Kidney (tissue), 14 donors: ENCODE measurements around the gene CUL2. TPM values are rescaled to one million over a fixed set of nuclear protein-coding genes. Genes with fewer than 3 reads are reported as not detected.
"Not testable (repeated sequence)": the region's sequence is repeated elsewhere in the genome, so short reads cannot be mapped to it uniquely, and the experiment has no call there.

Experiments used
- DNase-seq, 5 donors: peaks; one replicate each; pipeline ENCODE4 v3.0.0-alpha.2; 2013 to 2020
- FAIRE-seq: peaks from 2 replicates; lab custom pipeline; 2012; peaks lifted over from hg19 to GRCh38; lab: Jason Lieb, UNC
- H3K27ac ChIP-seq, 2 donors: one replicate each; pipeline ENCODE4 v1.7.0; 2013; ENCODE audit warnings: low read depth in 2 of 2, low read length in 2 of 2, inconsistent platforms in 1 of 2
- H3K27me3 ChIP-seq: one replicate; pipeline ENCODE4 v1.7.1; 2013; ENCODE audit warnings: low read length, inconsistent platforms; ENCODE audit not compliant: control insufficient read depth, insufficient read depth
- H3K36me3 ChIP-seq, 3 donors: one replicate each; pipeline versions ENCODE4 v1.7.0 to v1.7.1; 2013; ENCODE audit warnings: low read length in 3 of 3, control low read depth in 1 of 3, inconsistent platforms in 1 of 3; ENCODE audit not compliant: insufficient read depth in 3 of 3, control insufficient read depth in 2 of 3
- H3K4me1 ChIP-seq, 3 donors: one replicate each; pipeline versions ENCODE4 v1.7.0 to v1.7.1; 2013; ENCODE audit warnings: low read length in 3 of 3, inconsistent platforms in 1 of 3, low read depth in 1 of 3; ENCODE audit not compliant: control insufficient read depth in 2 of 3, insufficient read depth in 2 of 3
- H3K4me3 ChIP-seq, 3 donors: one replicate each; pipeline versions ENCODE4 v1.7.0 to v1.8.1; 2013; ENCODE audit warnings: low read length in 3 of 3, control low read depth in 1 of 3, inconsistent platforms in 1 of 3
- H3K9ac ChIP-seq, 3 donors: one replicate each; pipeline versions ENCODE4 v1.7.0 to v1.7.1; 2013; ENCODE audit warnings: low read length in 3 of 3, control low read depth in 1 of 3, inconsistent platforms in 1 of 3
- H3K9me3 ChIP-seq, 3 donors: one replicate each; pipeline versions ENCODE4 v1.7.0 to v1.7.1; 2013; ENCODE audit warnings: low read length in 3 of 3, control low read depth in 1 of 3, inconsistent platforms in 1 of 3; ENCODE audit not compliant: control insufficient read depth in 2 of 3, insufficient read depth in 1 of 3
- intact Hi-C: fragments of 100-400 bp; cut with DNase I; formaldehyde crosslinking; loops from one replicate; pipeline ENCODE4 v1.11.1; 2022
- polyA plus RNA-seq: library from polyadenylated mRNA; stranded (reverse); fragments of 350-450 nt; fragmentation: Illumina TruSeq; extraction: RNeasy Lipid Tissue Mini Kit (QIAGEN cat#74804); gene quantifications from one replicate; pipeline ENCODE4 v1.2.3, GENCODE V29; 2014; ENCODE audit warnings: low read depth, low replicate concordance; ENCODE audit not compliant: insufficient read depth
- total RNA-seq: library from RNA; stranded (reverse); fragmentation: NEBNext Ultra II Directional; extraction: Animal tissue kit (Norgen Biotek cat#: 25700); gene quantifications from one replicate; pipeline ENCODE4 v1.2.1, GENCODE V29; 2021
- TF ChIP-seq, protein P1 (sequence below): IDR thresholded peaks from 3 replicates; pipeline ENCODE4 v1.5.1; 2012; ENCODE audit warnings: mild to moderate bottlenecking, moderate library complexity, borderline replicate concordance; ENCODE audit not compliant: insufficient read depth; ENCODE audit errors: extremely low read depth
- donor health status: control.
- donor health status: control.
- donor health status: control.
- donor health status: control.
- donor health status: control.
- donor health status: DM: yes; HTN: yes; CAD: no.
- donor health status: Normal renal cell carcinoma (clear cell type).

CUL2 gene
- total and polyA plus RNA-seq, 2 donors from 2014 or later: 14.5 to 25.9 TPM

- H3K4me3 ChIP-seq: no peak overlapping the region
- no peak for DNase-seq
- H3K9ac ChIP-seq: no peak overlapping the region
- no peak overlapping the region for H3K27ac ChIP-seq
- no peak for FAIRE-seq
- H3K9me3 ChIP-seq: peaks cover 0 to 8% (median 0%) of the 10 kb centered on the region in 3 donors
- intact Hi-C loops: no loop called here
- no peaks in the 10 kb centered on the region for H3K4me1 ChIP-seq
- TF ChIP-seq, protein P1, sequence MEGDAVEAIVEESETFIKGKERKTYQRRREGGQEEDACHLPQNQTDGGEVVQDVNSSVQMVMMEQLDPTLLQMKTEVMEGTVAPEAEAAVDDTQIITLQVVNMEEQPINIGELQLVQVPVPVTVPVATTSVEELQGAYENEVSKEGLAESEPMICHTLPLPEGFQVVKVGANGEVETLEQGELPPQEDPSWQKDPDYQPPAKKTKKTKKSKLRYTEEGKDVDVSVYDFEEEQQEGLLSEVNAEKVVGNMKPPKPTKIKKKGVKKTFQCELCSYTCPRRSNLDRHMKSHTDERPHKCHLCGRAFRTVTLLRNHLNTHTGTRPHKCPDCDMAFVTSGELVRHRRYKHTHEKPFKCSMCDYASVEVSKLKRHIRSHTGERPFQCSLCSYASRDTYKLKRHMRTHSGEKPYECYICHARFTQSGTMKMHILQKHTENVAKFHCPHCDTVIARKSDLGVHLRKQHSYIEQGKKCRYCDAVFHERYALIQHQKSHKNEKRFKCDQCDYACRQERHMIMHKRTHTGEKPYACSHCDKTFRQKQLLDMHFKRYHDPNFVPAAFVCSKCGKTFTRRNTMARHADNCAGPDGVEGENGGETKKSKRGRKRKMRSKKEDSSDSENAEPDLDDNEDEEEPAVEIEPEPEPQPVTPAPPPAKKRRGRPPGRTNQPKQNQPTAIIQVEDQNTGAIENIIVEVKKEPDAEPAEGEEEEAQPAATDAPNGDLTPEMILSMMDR: no peak
- no peaks in the 10 kb centered on the region for H3K27me3 ChIP-seq
- no peaks in the 10 kb centered on the region for H3K36me3 ChIP-seq
These were observed 110.2 kb downstream of the CUL2 start for GRCh38 chr10:34979938-34980337.

- peaks cover 0 to 6% (median 0%) of the 10 kb centered on the region in 3 donors for H3K9me3 ChIP-seq
- H3K9ac ChIP-seq: no peak overlapping the region
- TF ChIP-seq, protein P1: no peak
- DNase-seq (peak in 1 of 5 donors; percentile 25), FAIRE-seq (no peak)
- no peaks in the 10 kb centered on the region for H3K36me3 ChIP-seq
- H3K27ac ChIP-seq: no peak overlapping the region
- intact Hi-C loops: no loop called here
- no peak overlapping the region for H3K4me3 ChIP-seq
- H3K27me3 ChIP-seq: no peaks in the 10 kb centered on the region
- H3K4me1 ChIP-seq: no peaks in the 10 kb centered on the region
These were observed 112.1 kb downstream of the CUL2 start for GRCh38 chr10:34978080-34978479.

DNA sequence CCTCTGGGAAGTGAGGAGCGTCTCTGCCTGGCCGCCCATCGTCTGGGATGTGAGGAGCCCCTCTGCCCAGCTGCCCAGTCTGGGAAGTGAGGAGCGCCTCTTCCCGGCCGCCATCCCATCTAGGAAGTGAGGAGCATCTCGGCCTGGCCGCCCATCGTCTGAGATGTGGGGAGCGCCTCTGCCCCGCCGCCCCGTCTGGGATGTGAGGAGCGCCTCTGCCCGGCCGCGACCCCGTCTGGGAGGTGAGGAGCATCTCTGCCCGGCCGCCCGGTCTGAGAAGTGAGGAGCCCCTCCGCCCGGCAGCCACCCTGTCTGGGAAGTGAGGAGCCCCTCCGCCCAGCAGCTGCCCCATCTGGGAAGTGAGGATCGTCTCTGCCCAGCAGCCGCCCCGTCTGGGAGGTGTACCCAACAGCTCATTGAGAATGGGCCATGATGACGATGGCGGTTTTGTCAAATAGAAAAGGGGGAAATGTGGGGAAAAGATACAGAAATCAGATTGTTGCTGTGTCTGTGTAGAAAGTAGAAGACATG is 113.7 kb downstream of the CUL2 start:
- H3K27me3 ChIP-seq, H3K4me1 ChIP-seq, H3K9me3 ChIP-seq, H3K27ac ChIP-seq, FAIRE-seq, H3K9ac ChIP-seq, H3K4me3 ChIP-seq, H3K36me3 ChIP-seq, intact Hi-C loops: not testable (repeated sequence)
- peak in 1 of 5 donors; percentile 53 for DNase-seq

DNA sequence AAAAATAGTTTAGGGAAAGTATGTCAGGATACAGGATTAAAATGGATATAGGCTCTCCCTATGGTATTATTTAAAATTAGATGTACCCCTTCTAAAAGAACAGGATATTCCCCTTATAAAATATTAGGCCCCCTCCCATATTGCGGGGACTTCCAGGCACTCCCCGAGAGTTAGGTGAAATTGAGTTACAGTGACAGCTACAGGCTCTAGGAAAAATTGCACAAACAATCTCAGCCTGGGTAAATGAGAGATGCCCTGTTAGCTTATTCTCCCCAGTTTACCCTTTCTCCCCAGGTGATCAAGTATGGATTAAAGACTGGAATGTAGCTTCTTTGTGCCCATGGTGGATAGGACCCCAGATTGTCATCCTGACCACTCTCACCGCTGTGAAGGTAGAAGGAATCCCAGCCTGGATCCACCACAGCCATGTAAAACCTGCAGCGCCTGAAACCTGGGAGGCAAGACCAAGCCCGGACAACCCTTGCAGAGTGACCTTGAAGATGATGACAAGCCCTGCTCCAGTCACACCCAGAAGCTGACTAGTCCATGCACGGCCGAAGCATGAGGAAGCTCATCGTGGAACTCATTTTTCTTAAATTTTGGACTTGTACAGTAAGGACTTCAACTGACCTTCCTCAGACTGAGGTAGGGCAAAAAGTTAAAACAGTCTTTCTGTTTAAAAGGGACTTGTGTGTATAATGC is 115.6 kb downstream of the CUL2 start:
- H3K4me3 ChIP-seq: not testable (repeated sequence)

GRCh38 chr10:34973757-34974156 is 116.4 kb downstream of the CUL2 start:
- H3K9me3 ChIP-seq, H3K36me3 ChIP-seq, intact Hi-C loops, H3K27me3 ChIP-seq, H3K27ac ChIP-seq, FAIRE-seq, H3K9ac ChIP-seq, H3K4me1 ChIP-seq, H3K4me3 ChIP-seq: not testable (repeated sequence)
- peak in 3 of 5 donors; percentile 22 to 49 (median 38) for DNase-seq

More for the DNA sequence above, 115.6 kb downstream of the CUL2 start:
- H3K27ac ChIP-seq, intact Hi-C loops, H3K9me3 ChIP-seq, FAIRE-seq, H3K36me3 ChIP-seq, H3K9ac ChIP-seq, H3K27me3 ChIP-seq, H3K4me1 ChIP-seq: not testable (repeated sequence)
- TF ChIP-seq, protein P1: peak; percentile 29
- DNase-seq: peak in 1 of 5 donors; percentile 44

DNA sequence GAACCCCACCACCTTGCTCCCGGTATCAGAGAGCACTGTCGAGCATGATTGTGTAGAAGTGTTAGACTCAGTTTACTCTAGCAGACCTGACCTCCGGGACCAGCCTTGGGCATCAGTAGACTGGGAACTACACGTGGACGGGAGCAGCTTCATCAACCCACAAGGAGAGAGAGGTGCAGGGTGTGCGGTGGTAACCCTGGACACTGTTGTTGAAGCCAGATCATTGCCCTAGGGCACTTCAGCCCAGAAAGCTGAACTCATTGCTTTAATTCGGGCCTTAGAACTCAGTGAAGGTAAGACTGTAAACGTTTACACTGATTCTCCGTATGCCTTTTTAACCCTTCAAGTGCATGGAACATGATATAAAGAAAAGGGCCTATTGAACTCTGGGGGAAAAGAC is 117.0 kb downstream of the CUL2 start:
- H3K9ac ChIP-seq, FAIRE-seq, H3K27me3 ChIP-seq, H3K4me1 ChIP-seq, H3K9me3 ChIP-seq, intact Hi-C loops, H3K4me3 ChIP-seq, H3K27ac ChIP-seq, H3K36me3 ChIP-seq: not testable (repeated sequence)
- DNase-seq: peak in 1 of 5 donors; percentile 18
